Esophagus squamous epithelium (tissue), 4 donors: ENCODE results near the gene CD300LF.

ENCODE experiments used
- CTCF ChIP-seq, 6 experiments: fragments of 450-650 bp in 4 of 6; fragments of 200-600 bp in 2 of 6; sonication (generic) in 2 of 6; IDR thresholded peaks; one replicate each; pipeline ENCODE4 v1.5.1; 2016 to 2019; ENCODE audit warnings: antibody characterized with exemption in 6 of 6, mild to moderate bottlenecking in 4 of 6, moderate library complexity in 4 of 6
- POLR2A ChIP-seq, 4 donors: fragments of 450-650 bp; IDR thresholded peaks; one replicate each; pipeline ENCODE4 v1.6.1; 2017; ENCODE audit warnings: antibody characterized with exemption in 4 of 4, mild to moderate bottlenecking in 4 of 4, moderate library complexity in 3 of 4

- no peak for TF ChIP-seq CTCF (IDR thresholded peaks at IDR 0.05)
- TF ChIP-seq POLR2A (IDR thresholded peaks at IDR 0.05) = no peak
These were observed 34.2 kb upstream of the CD300LF start for GRCh38 chr17:74746922-74747321.
